ENCODE measurements around the gene DSCAML1.

DSCAML1 gene

GRCh38 chr11:117603932-117604331 is 193.1 kb downstream of the DSCAML1 start:
- DNase-seq, result peak; percentile 47

- no peak for DNase-seq
Observed at GRCh38 chr11:117601006-117601708, 195.9 kb downstream of the DSCAML1 start.

- DNase-seq, result peak; percentile 78
Observed at GRCh38 chr11:117600234-117600783, 196.7 kb downstream of the DSCAML1 start.

- no peak for DNase-seq
Observed at GRCh38 chr11:117597071-117597470, 199.9 kb downstream of the DSCAML1 start.

GRCh38 chr11:117595440-117595839 is 201.6 kb downstream of the DSCAML1 start:
- DNase-seq, result no peak

GRCh38 chr11:117594721-117595120 is 202.3 kb downstream of the DSCAML1 start:
- DNase-seq, result no peak

GRCh38 chr11:117593065-117593464 is 204.0 kb downstream of the DSCAML1 start:
- no peak for DNase-seq

- DNase-seq, result no peak
Observed at GRCh38 chr11:117591316-117592039, 205.5 kb downstream of the DSCAML1 start.

GRCh38 chr11:117589063-117589462 is 208.0 kb downstream of the DSCAML1 start:
- DNase-seq, result peak; percentile 68

GRCh38 chr11:117588166-117588810 is 208.7 kb downstream of the DSCAML1 start:
- DNase-seq, result no peak

GRCh38 chr11:117587416-117587815 is 209.6 kb downstream of the DSCAML1 start:
- DNase-seq, result no peak

- DNase-seq, result no peak
Observed at GRCh38 chr11:117586392-117586791, 210.6 kb downstream of the DSCAML1 start.

GRCh38 chr11:117585631-117586030 is 211.4 kb downstream of the DSCAML1 start:
- no peak for DNase-seq

GRCh38 chr11:117584056-117584830 is 212.8 kb downstream of the DSCAML1 start:
- DNase-seq, result no peak

GRCh38 chr11:117583063-117583801 is 213.8 kb downstream of the DSCAML1 start:
- DNase-seq, result no peak

- DNase-seq, result no peak
Observed at GRCh38 chr11:117582433-117582832, 214.6 kb downstream of the DSCAML1 start.

- no peak for DNase-seq
Observed at GRCh38 chr11:117580866-117581265, 216.2 kb downstream of the DSCAML1 start.

- DNase-seq, result no peak
Observed at GRCh38 chr11:117579161-117579560, 217.9 kb downstream of the DSCAML1 start.

GRCh38 chr11:117575856-117576255 is 221.2 kb downstream of the DSCAML1 start:
- no peak for DNase-seq

GRCh38 chr11:117574551-117574950 is 222.5 kb downstream of the DSCAML1 start:
- DNase-seq, result no peak

GRCh38 chr11:117573326-117573725 is 223.7 kb downstream of the DSCAML1 start:
- DNase-seq, result no peak

GRCh38 chr11:117572671-117573070 is 224.3 kb downstream of the DSCAML1 start:
- no peak for DNase-seq
